Smooth muscle cell (in vitro differentiated cells): Measurements from ENCODE around the gene SLC38A11. TPM values are rescaled to one million over a fixed set of nuclear protein-coding genes. Genes with fewer than 3 reads are reported as not detected.

Experiments used
- DNase-seq: peaks from one replicate; lab custom pipeline; 2025; ENCODE audit not compliant: unreplicated experiment; lab: John Stamatoyannopoulos, UW
- H2AFZ ChIP-seq: fragments of 200-600 bp; sonication (generic); 2 replicates; pipeline ENCODE4 v1.6.0; 2016; ENCODE audit warnings: antibody characterized with exemption, low read depth, mild to moderate bottlenecking
- H3F3A ChIP-seq: fragments of 200-600 bp; sonication (generic); 2 replicates; pipeline ENCODE4 v1.6.0; 2017; ENCODE audit warnings: antibody characterized with exemption, low read depth
- H3K27ac ChIP-seq: fragments of 200-600 bp; sonication (generic); 2 replicates; pipeline ENCODE4 v1.5.1; 2016; ENCODE audit warnings: low read depth, mild to moderate bottlenecking
- H3K27me3 ChIP-seq: fragments of 200-600 bp; sonication (generic); 2 replicates; pipeline ENCODE4 v1.6.1; 2016; ENCODE audit warnings: low read depth, mild to moderate bottlenecking
- H3K36me3 ChIP-seq: fragments of 200-600 bp; sonication (generic); 2 replicates; pipeline ENCODE4 v1.5.1; 2016; ENCODE audit warnings: low read depth
- H3K4me1 ChIP-seq: fragments of 200-600 bp; sonication (generic); 2 replicates; pipeline ENCODE4 v1.5.1; 2016; ENCODE audit warnings: low read depth
- H3K4me2 ChIP-seq: fragments of 200-600 bp; sonication (generic); 2 replicates; pipeline ENCODE4 v1.6.0; 2016; ENCODE audit warnings: mild to moderate bottlenecking
- H3K4me3 ChIP-seq: fragments of 200-600 bp; sonication (generic); 2 replicates; pipeline ENCODE4 v1.5.1; 2016; ENCODE audit warnings: mild to moderate bottlenecking
- H3K79me2 ChIP-seq: fragments of 200-600 bp; sonication (generic); 2 replicates; pipeline ENCODE4 v1.6.0; 2016; ENCODE audit warnings: low read depth, mild to moderate bottlenecking
- H3K9ac ChIP-seq: fragments of 200-600 bp; sonication (generic); 2 replicates; pipeline ENCODE4 v1.6.0; 2016; ENCODE audit warnings: low read depth
- H3K9me3 ChIP-seq: fragments of 200-600 bp; sonication (generic); replicated peaks from 2 replicates; pipeline ENCODE4 v1.5.1; 2016; ENCODE audit warnings: low read depth
- H4K20me1 ChIP-seq: fragments of 200-600 bp; sonication (generic); 2 replicates; pipeline ENCODE4 v1.6.0; 2016; ENCODE audit warnings: low read depth
- CTCF ChIP-seq: fragments of 200-600 bp; sonication (generic); IDR thresholded peaks from 2 replicates; pipeline ENCODE4 v1.5.1; 2017; ENCODE audit warnings: borderline replicate concordance, mild to moderate bottlenecking, antibody characterized with exemption; ENCODE audit not compliant: insufficient read depth, poor library complexity, severe bottlenecking
- WGBS: methylation state at CpG from one replicate; pipeline ENCODE4 v1.1.7; 2016; ENCODE audit warnings: low lambda C conversion rate; 5-methylcytosine and 5-hydroxymethylcytosine counted together
- polyA plus RNA-seq: library from polyadenylated mRNA; unstranded; fragments of >200 nt; fragmentation: Nextera tagmentation; extraction: Ambion mirVana; gene quantifications from 2 replicates; pipeline ENCODE4 v1.2.1, GENCODE V29; 2016
- total RNA-seq: library from RNA; depleted of rRNA; stranded (reverse); fragments of >200 nt; gene quantifications from 2 replicates; pipeline ENCODE4 v1.2.3, GENCODE V29; 2014

Gene SLC38A11
- total and polyA plus RNA-seq, 2 experiments from 2014 or later: not detected

- Histone ChIP-seq H3K27ac (no peak overlapping the region), H3K9ac (no peak overlapping the region), H3K9me3 (no peaks in the 10 kb centered on the region), H3K79me2 (no peaks in the 10 kb centered on the region), H4K20me1 (no peaks in the 10 kb centered on the region), H3F3A (no peaks in the 10 kb centered on the region), H3K4me3 (no peak overlapping the region), H3K4me1 (no peaks in the 10 kb centered on the region), H3K27me3 (no peaks in the 10 kb centered on the region), H3K36me3 (no peaks in the 10 kb centered on the region), H2AFZ (no peak overlapping the region), H3K4me2 (no peak overlapping the region)
- DNase-seq: no peak
- 93% methylated on average over 3 of the region's 3 CpGs for WGBS
- TF ChIP-seq CTCF: no peak
Observed at GRCh38 chr2:164933671-164934189, 21.6 kb downstream of the SLC38A11 start.

- Histone ChIP-seq H3K9ac (no peak overlapping the region), H3K4me3 (no peak overlapping the region), H3K27me3 (no peaks in the 10 kb centered on the region), H3K79me2 (no peaks in the 10 kb centered on the region), H3K36me3 (no peaks in the 10 kb centered on the region), H3K9me3 (no peaks in the 10 kb centered on the region), H2AFZ (no peak overlapping the region), H4K20me1 (no peaks in the 10 kb centered on the region), H3F3A (no peaks in the 10 kb centered on the region), H3K4me1 (no peaks in the 10 kb centered on the region), H3K4me2 (no peak overlapping the region), H3K27ac (no peak overlapping the region)
- 89% methylated on average over 2 of the region's 2 CpGs for WGBS
- no peak for TF ChIP-seq CTCF
- no peak for DNase-seq
Observed at GRCh38 chr2:164932377-164932776, 22.9 kb downstream of the SLC38A11 start.

- no peaks in the 10 kb centered on the region for H4K20me1 ChIP-seq
- no peak overlapping the region for H2AFZ ChIP-seq
- H3K36me3 ChIP-seq: no peaks in the 10 kb centered on the region
- no peak overlapping the region for H3K27ac ChIP-seq
- no peak overlapping the region for H3K4me3 ChIP-seq
- H3K79me2 ChIP-seq: no peaks in the 10 kb centered on the region
- no peak overlapping the region for H3K4me2 ChIP-seq
- no peaks in the 10 kb centered on the region for H3K9me3 ChIP-seq
- no peaks in the 10 kb centered on the region for H3F3A ChIP-seq
- H3K27me3 ChIP-seq: no peaks in the 10 kb centered on the region
- DNase-seq: no peak
- no peak for TF ChIP-seq CTCF
- no peak overlapping the region for H3K9ac ChIP-seq
- H3K4me1 ChIP-seq: no peaks in the 10 kb centered on the region
Observed at GRCh38 chr2:164928101-164928673, 27.1 kb downstream of the SLC38A11 start.

GRCh38 chr2:164922134-164922533 is 33.2 kb downstream of the SLC38A11 start:
- H3K4me2 ChIP-seq: peak overlapping the region; percentile 29
- H4K20me1 ChIP-seq: no peaks in the 10 kb centered on the region
- peaks cover 5% of the 10 kb centered on the region for H3K4me1 ChIP-seq
- no peak overlapping the region for H3K9ac ChIP-seq
- no peaks in the 10 kb centered on the region for H3K36me3 ChIP-seq
- no peaks in the 10 kb centered on the region for H3K79me2 ChIP-seq
- TF ChIP-seq CTCF: no peak
- no peak overlapping the region for H3K4me3 ChIP-seq
- no peaks in the 10 kb centered on the region for H3K9me3 ChIP-seq
- peak overlapping the region; percentile 87 for H2AFZ ChIP-seq
- DNase-seq: no peak
- peaks cover 3% of the 10 kb centered on the region for H3F3A ChIP-seq
- H3K27me3 ChIP-seq: no peaks in the 10 kb centered on the region
- H3K27ac ChIP-seq: peak overlapping the region; percentile 45
- 24% methylated on average over 3 of the region's 3 CpGs for WGBS
